Endodermal cell (in vitro differentiated cells): ENCODE data around the gene EPM2A. TPM values are rescaled to one million over a fixed set of nuclear protein-coding genes. Genes with fewer than 3 reads are reported as not detected.

Source experiments
- DNase-seq: peaks from one replicate; pipeline ENCODE4 v3.0.0-alpha.2; 2017
- H3K27ac ChIP-seq: 2 replicates; pipeline ENCODE4 v1.5.1; 2013; ENCODE audit warnings: mild to moderate bottlenecking, low read depth, low read length, moderate library complexity
- H3K27me3 ChIP-seq: 2 replicates; pipeline ENCODE4 v1.6.1; 2013; ENCODE audit warnings: mild to moderate bottlenecking, low read length, moderate library complexity; ENCODE audit not compliant: insufficient read depth, control insufficient read depth, poor library complexity, severe bottlenecking
- H3K36me3 ChIP-seq: 2 replicates; pipeline ENCODE4 v1.7.0; 2013; ENCODE audit warnings: mild to moderate bottlenecking, low read length, moderate library complexity; ENCODE audit not compliant: control insufficient read depth, insufficient read depth
- H3K4me1 ChIP-seq: one replicate; pipeline ENCODE4 v1.7.0; 2013; ENCODE audit warnings: low read length; ENCODE audit not compliant: control insufficient read depth, insufficient read depth
- H3K4me3 ChIP-seq: 2 replicates; pipeline ENCODE4 v1.5.1; 2013; ENCODE audit warnings: mild to moderate bottlenecking, low read length, moderate library complexity
- H3K9ac ChIP-seq: 2 replicates; pipeline ENCODE4 v1.6.1; 2013; ENCODE audit warnings: mild to moderate bottlenecking, low read length, moderate library complexity; ENCODE audit not compliant: poor library complexity, severe bottlenecking; ENCODE audit errors: extremely low read depth
- H3K9me3 ChIP-seq: 2 replicates; pipeline ENCODE4 v1.6.1; 2013; ENCODE audit warnings: mild to moderate bottlenecking, low read length, moderate library complexity; ENCODE audit not compliant: control insufficient read depth
- H3K27ac Mint-ChIP-seq: 2 replicates; pipeline ENCODE4 v1.8.0; 2020; ENCODE audit warnings: mixed read lengths
- H3K27me3 Mint-ChIP-seq: 2 replicates; pipeline ENCODE4 v1.8.0; 2021; ENCODE audit warnings: mild to moderate bottlenecking, mixed read lengths; ENCODE audit not compliant: insufficient read depth
- H3K36me3 Mint-ChIP-seq: 2 replicates; pipeline ENCODE4 v1.8.0; 2020; ENCODE audit warnings: low read depth, mixed read lengths
- H3K4me1 Mint-ChIP-seq: 2 replicates; pipeline ENCODE4 v1.8.0; 2020; ENCODE audit warnings: mixed read lengths
- H3K4me3 Mint-ChIP-seq: 2 replicates; pipeline ENCODE4 v1.8.0; 2020; ENCODE audit warnings: mild to moderate bottlenecking, moderate library complexity, mixed read lengths
- H3K9me3 Mint-ChIP-seq: 2 replicates; pipeline ENCODE4 v1.8.0; 2020; ENCODE audit warnings: mild to moderate bottlenecking, mixed read lengths
- WGBS, 2 experiments: methylation state at CpG; one replicate each; pipeline versions ENCODE4 v1.1.5 to v1.1.7; 2013; ENCODE audit warnings: missing lambda C conversion rate in 2 of 2, mixed read lengths in 1 of 2; ENCODE audit not compliant: insufficient coverage in 1 of 2, insufficient read length in 1 of 2; 5-methylcytosine and 5-hydroxymethylcytosine counted together
- total RNA-seq, 2 donors: library from RNA; stranded (reverse); fragmentation: NEBNext Ultra II Directional in 1 of 2; extraction: Animal tissue kit (Norgen Biotek cat#: 25700) in 1 of 2; gene quantifications; 2 replicates in 1 of 2; 3 replicates in 1 of 2; pipeline ENCODE4 v1.2.1, GENCODE V29; 2021
- TF ChIP-seq, protein P1 (sequence below): fragments of 200-600 bp; sonication (generic); conservative IDR thresholded peaks from 2 replicates; pipeline ENCODE4 v1.5.0; 2021; ENCODE audit warnings: antibody characterized with exemption, mild to moderate bottlenecking

Gene EPM2A
- total RNA-seq, 2 donors from 2014 or later = 5.1 to 7.2 TPM

DNA sequence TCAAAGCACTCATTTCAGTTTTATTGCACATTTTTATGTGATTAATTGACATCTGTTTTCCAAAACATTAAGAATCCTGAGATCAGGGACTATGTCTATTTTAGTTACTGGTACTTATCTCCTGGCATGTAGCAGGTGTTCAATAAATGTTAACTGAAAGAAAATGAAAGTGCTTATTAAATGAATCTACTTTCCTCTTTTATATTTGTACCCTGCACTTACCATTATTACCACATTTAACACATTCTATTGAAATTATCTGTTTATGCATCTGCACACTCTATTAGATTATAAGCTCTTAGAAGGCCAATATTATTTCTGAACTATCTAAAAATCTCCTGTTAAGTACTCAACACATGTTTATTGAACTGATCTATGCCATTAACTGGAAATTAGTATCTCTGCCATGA is 131.9 kb downstream of the EPM2A start:
- no peak overlapping the region for H3K27ac ChIP-seq
- no peak for DNase-seq
- Mint-ChIP-seq H3K27ac (no peak overlapping the region), H3K27me3 (no peaks in the 10 kb centered on the region), H3K9me3 (no peaks in the 10 kb centered on the region), H3K36me3 (no peaks in the 10 kb centered on the region), H3K4me1 (peaks cover 10% of the 10 kb centered on the region), H3K4me3 (no peak overlapping the region)
- no peaks in the 10 kb centered on the region for H3K27me3 ChIP-seq
- H3K9ac ChIP-seq = no peak overlapping the region
- H3K4me1 ChIP-seq = peaks cover 3% of the 10 kb centered on the region
- no peaks in the 10 kb centered on the region for H3K9me3 ChIP-seq
- TF ChIP-seq, protein P1, sequence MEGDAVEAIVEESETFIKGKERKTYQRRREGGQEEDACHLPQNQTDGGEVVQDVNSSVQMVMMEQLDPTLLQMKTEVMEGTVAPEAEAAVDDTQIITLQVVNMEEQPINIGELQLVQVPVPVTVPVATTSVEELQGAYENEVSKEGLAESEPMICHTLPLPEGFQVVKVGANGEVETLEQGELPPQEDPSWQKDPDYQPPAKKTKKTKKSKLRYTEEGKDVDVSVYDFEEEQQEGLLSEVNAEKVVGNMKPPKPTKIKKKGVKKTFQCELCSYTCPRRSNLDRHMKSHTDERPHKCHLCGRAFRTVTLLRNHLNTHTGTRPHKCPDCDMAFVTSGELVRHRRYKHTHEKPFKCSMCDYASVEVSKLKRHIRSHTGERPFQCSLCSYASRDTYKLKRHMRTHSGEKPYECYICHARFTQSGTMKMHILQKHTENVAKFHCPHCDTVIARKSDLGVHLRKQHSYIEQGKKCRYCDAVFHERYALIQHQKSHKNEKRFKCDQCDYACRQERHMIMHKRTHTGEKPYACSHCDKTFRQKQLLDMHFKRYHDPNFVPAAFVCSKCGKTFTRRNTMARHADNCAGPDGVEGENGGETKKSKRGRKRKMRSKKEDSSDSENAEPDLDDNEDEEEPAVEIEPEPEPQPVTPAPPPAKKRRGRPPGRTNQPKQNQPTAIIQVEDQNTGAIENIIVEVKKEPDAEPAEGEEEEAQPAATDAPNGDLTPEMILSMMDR = no peak
- no peak overlapping the region for H3K4me3 ChIP-seq
- no peaks in the 10 kb centered on the region for H3K36me3 ChIP-seq

DNA sequence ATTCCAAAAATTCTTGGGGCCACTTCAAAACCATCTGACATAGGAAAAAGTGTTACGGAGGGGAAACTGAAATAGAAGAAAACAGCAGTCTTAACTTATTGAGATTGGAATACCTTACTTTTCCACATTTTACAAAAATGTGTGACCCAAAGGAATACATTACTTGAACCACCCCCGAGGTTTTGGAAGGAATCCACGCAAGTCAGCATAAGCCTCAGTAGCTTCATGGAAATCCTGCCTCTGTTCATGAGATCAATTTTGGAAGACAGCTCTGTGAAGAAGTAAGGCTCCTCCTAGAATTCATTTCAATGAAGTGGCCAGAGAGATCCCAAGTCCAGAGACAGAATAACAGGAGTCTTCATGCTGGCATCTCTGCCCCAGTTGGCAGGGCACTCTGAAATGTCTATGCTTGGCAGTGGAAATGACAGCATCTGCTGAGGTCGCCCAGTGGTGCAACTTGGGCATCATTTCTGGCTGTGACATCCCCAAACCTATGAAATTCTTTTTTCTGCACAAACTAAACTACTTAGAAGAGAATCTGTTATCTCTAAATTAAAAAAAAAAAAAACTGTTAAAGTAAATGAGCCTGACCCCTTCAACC is 132.5 kb downstream of the EPM2A start:
- H3K4me1 ChIP-seq = peaks cover 3% of the 10 kb centered on the region
- WGBS, 2 experiments = 80 to 96% methylated on average over 1 to 4 of the region's 4 CpGs
- no peaks in the 10 kb centered on the region for H3K36me3 Mint-ChIP-seq
- no peak overlapping the region for H3K4me3 Mint-ChIP-seq
- TF ChIP-seq, protein P1 = no peak
- peaks cover under 1% of the 10 kb centered on the region for H3K9me3 ChIP-seq
- no peak overlapping the region for H3K9ac ChIP-seq
- no peak overlapping the region for H3K4me3 ChIP-seq
- no peaks in the 10 kb centered on the region for H3K27me3 ChIP-seq
- H3K27ac Mint-ChIP-seq = no peak overlapping the region
- no peaks in the 10 kb centered on the region for H3K36me3 ChIP-seq
- DNase-seq = no peak
- peaks cover 10% of the 10 kb centered on the region for H3K4me1 Mint-ChIP-seq
- H3K9me3 Mint-ChIP-seq = peaks cover 4% of the 10 kb centered on the region
- no peak overlapping the region for H3K27ac ChIP-seq
- H3K27me3 Mint-ChIP-seq = no peaks in the 10 kb centered on the region

GRCh38 chr6:145601397-145601796 is 133.9 kb downstream of the EPM2A start:
- Mint-ChIP-seq H3K27ac (peak overlapping the region; percentile 14), H3K9me3 (peaks cover 10% of the 10 kb centered on the region), H3K36me3 (no peaks in the 10 kb centered on the region), H3K4me1 (peaks cover 10% of the 10 kb centered on the region), H3K27me3 (no peaks in the 10 kb centered on the region), H3K4me3 (no peak overlapping the region)
- no peak overlapping the region for H3K4me3 ChIP-seq
- H3K27ac ChIP-seq = no peak overlapping the region
- DNase-seq = no peak
- H3K36me3 ChIP-seq = no peaks in the 10 kb centered on the region
- 98% methylated on average over 2 of the region's 2 CpGs; no CpG with 5 or more reads in 1 of the 2 experiments for WGBS, 2 experiments
- no peaks in the 10 kb centered on the region for H3K27me3 ChIP-seq
- peaks cover 4% of the 10 kb centered on the region for H3K9me3 ChIP-seq
- TF ChIP-seq, protein P1 = no peak
- peaks cover 3% of the 10 kb centered on the region for H3K4me1 ChIP-seq
- no peak overlapping the region for H3K9ac ChIP-seq
